C4-2B (cell line): Measurements from ENCODE around the gene KAT14.
"Not testable (repeated sequence)": the region's sequence is repeated elsewhere in the genome, so short reads cannot be mapped to it uniquely, and the experiment has no call there.

ENCODE experiments used
- H3K27ac ChIP-seq: fragments of 450-650 bp; 2 replicates; pipeline ENCODE4 v1.5.1; 2017
- ZFX ChIP-seq: fragments of 450-650 bp; IDR thresholded peaks from 2 replicates; pipeline ENCODE4 v1.6.1; 2017
- TF ChIP-seq, protein P1 (sequence below): fragments of 450-650 bp; conservative IDR thresholded peaks from 2 replicates; pipeline ENCODE4 v1.5.1; 2017; ENCODE audit warnings: mild to moderate bottlenecking

The KAT14 gene

DNA sequence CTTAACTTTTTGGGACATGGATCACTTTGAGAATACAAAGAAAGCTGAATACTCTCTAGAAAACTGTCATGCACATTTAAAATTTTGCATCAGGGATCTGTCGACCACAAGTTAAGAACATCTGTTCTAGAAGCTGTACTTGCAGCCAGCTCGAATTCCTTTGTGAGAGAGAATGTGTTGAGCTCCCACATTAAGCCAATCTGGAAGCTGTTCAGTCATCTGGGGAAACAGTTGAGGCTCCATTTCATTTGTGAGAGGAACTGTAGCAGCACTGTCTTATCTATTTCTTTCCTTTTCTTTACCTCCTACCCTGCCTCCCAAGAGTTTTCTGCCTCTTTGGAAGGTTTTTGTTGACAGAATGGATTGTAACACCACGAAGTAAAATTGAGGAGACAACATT is 50.8 kb downstream of the KAT14 start:
- no peak overlapping the region for H3K27ac ChIP-seq
- no peak for TF ChIP-seq ZFX
- TF ChIP-seq, protein P1, sequence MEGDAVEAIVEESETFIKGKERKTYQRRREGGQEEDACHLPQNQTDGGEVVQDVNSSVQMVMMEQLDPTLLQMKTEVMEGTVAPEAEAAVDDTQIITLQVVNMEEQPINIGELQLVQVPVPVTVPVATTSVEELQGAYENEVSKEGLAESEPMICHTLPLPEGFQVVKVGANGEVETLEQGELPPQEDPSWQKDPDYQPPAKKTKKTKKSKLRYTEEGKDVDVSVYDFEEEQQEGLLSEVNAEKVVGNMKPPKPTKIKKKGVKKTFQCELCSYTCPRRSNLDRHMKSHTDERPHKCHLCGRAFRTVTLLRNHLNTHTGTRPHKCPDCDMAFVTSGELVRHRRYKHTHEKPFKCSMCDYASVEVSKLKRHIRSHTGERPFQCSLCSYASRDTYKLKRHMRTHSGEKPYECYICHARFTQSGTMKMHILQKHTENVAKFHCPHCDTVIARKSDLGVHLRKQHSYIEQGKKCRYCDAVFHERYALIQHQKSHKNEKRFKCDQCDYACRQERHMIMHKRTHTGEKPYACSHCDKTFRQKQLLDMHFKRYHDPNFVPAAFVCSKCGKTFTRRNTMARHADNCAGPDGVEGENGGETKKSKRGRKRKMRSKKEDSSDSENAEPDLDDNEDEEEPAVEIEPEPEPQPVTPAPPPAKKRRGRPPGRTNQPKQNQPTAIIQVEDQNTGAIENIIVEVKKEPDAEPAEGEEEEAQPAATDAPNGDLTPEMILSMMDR = no peak

DNA sequence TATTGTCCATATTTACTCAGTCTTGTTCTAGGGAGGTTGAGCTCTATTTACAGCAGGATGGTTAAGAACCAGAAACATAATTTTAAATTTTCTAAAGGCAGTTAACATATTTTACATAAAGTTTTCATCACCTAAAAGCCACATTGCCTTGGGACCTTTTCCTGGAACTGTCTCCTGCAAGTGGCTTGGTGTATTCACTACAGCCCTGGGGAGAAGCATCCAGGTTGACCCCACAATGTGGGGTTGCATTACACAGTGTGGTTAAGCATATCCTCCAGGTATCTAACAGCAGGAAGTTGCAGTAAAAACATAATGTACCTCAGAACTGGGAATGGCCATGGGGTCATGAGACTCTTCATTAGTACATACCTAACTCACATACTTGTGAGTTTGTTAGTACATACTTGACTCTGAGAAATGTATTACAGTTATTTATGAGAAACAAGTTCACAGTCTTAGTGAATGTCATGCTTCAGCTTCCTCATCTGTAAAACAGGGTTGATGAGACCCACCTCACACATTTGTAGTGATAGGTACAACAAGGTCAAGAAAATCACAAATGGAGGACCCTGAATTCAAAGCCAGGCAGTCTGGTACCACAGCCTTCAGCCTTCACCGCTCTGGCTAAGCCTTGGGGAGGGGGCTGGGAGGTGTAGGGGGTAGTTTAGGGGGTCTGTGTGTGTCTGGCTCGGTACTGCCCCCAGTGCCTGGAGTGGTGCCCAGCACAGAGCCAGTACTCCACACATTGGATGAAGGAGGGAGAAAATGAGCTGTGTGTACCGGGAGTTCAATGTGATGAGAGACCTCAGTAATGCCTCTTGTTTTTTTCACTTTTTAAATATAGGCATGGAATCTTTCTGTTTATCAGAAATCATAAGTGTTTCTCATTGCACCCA is 52.9 kb downstream of the KAT14 start:
- TF ChIP-seq ZFX = no peak
- TF ChIP-seq, protein P1 = 0 out of 2 replicates have a peak, but pooled peaks have one; percentile 4
- no peak overlapping the region for H3K27ac ChIP-seq

DNA sequence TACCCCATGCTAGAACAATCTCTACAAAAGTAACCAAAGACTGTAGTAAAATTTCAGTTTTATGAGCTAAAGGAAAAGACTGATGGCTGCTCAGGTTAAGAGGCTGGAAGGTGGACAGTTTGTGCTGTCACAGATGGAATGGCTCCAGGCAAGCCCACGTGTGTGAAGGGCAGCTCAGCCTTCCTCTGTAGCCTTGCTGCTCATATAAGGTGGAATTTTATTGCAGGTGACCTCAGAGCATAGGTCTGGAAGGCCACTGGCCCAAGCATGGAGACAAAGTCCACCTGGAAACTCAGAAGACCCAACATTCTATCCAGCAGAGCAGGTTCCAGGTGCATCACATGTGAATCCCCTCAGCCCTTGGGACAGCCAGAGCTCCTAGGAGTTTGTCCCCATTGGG is 53.6 kb downstream of the KAT14 start:
- H3K27ac ChIP-seq = no peak overlapping the region
- TF ChIP-seq, protein P1 = no peak
- TF ChIP-seq ZFX = no peak

DNA sequence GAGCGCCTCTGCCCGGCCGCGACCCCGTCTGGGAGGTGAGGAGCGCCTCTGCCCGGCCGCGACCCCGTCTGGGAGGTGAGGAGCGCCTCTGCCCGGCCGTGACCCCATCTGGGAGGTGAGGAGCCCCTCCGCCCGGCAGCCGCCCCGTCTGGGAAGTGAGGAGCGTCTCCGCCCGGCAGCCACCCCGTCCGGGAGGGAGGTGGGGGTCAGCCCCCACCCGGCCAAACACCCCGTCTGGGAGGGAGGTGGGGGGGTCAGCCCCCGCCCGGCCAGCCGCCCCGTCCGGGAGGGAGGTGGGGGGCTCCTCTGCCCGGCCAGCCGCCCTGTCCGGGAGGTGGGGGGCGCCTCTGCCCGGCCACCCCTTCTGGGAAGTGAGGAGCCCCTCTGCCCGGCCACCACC is 56.8 kb downstream of the KAT14 start:
- not testable (repeated sequence) for H3K27ac ChIP-seq

DNA sequence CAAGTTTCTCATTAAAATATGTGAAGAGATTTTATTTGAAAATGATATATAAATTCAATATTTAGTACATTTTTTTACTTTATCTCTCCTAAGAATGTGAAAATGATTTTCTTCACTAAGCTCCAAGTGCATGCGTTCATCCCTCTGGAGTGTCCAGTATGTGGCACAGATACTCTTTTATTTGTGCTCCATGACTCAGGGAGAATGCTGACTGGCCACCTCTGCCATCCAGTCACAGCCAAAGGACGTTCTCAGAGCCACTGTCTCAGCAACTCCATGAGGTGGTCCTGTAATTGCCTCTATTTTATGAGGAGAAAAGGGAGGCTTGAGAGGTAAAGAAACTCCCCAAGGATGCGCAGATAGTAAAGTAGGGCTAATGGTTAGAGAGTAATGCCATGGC is 58.3 kb downstream of the KAT14 start:
- TF ChIP-seq, protein P1 = no peak
- TF ChIP-seq ZFX = no peak
- H3K27ac ChIP-seq = no peak overlapping the region

DNA sequence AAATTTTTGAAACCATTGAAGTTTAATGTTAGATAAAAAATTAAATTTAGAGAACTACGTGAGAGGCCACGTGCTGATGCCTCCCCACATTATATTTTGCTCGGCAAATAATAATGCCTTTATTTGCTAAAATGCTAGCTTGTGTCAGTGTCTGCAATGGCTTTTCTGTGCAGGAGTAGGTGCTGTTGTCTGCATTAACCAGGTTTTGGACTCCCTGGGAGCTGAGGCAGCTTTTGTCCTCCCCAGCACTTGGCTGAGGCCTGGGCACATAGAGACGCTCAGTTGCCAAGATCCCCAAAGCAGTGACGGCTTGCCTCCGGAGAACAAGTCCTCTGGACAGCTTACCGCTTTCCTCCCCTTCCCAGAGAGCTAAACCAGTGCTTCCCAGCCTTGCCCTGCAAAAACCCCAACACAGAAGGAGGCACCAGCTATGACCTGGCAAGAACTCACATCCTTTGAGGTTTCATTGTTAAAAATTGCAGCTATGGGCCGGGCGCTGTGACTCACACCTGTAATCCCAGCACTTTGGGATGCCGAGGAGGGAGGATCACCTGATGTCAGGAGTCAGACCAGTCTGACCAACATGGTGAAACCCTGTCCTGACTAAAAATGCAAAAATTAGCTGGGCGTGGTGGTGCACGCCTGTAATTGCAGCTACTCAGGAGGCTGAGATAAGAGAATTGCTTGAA is 59.9 kb downstream of the KAT14 start:
- TF ChIP-seq ZFX = no peak
- TF ChIP-seq, protein P1 = no peak
- no peak overlapping the region for H3K27ac ChIP-seq

DNA sequence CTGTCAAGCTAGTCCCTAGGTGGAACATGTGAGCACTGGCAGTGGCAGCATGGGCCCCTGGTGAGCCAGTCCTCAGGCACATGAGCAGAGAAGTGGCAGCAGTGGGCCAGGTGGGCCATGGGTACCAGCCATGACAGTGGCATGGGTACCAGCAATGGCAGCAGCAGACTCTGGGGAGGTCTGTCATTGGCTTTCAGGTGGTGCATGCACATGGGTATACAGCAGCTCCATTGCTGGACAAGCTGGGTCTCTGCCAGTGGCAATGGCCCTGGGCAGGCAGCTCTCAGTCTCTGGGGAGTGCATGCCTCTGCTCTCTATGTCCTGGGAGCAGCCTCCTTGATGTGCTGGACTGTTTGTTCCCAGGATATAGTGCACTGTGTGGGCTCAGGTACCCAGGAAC is 65.3 kb downstream of the KAT14 start:
- H3K27ac ChIP-seq = no peak overlapping the region
- TF ChIP-seq, protein P1 = no peak
- no peak for TF ChIP-seq ZFX

DNA sequence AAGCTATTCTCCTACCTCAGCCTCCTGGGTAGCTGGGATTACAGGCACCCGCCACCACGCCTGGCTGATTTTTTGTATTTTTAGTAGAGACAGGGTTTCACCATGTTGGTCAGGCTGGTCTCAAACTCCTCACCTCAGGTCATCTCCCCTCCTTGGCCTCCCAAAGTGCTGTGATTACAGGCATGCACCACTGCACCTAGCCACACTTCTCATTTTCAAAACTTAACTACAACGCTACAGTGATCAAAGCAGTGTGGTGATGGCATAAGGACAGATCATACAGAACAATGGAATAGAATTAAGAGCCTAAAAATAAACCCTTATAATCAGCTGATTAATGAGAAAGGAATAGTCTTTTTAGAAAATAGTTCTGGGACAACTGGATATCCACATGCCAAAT is 66.0 kb downstream of the KAT14 start:
- not testable (repeated sequence) for H3K27ac ChIP-seq
